PC-9 (cell line): ENCODE measurements around the gene SCEL. TPM values are rescaled to one million over a fixed set of nuclear protein-coding genes. Genes with fewer than 3 reads are reported as not detected.
A peak's percentile ranks its signal among the peaks of the same experiment; 100 is the strongest.

Experiments
- BruUV-seq: library from RNA; stranded (reverse); fragments of 400-500 nt; replicated peaks from 2 replicates; lab custom pipeline; 2021; lab: Mats Ljungman, UMichigan
- CTCF ChIA-PET: fragments of 300-600 bp; sonication (Branson Sonifier 250); formaldehyde crosslinking; loops from one replicate; lab custom pipeline; 2022; ENCODE audit warnings: antibody characterized with exemption; lab: Charles Lee
- POLR2A ChIA-PET: fragments of 300-600 bp; sonication (Branson Sonifier 250); formaldehyde crosslinking; loops from one replicate; lab custom pipeline; 2022; ENCODE audit warnings: antibody characterized with exemption; ENCODE audit not compliant: unreplicated experiment; lab: Charles Lee
- DNase-seq, 2 experiments: peaks; one replicate each; pipeline versions ENCODE4 v3.0.0 to v3.0.0-alpha.2; 2015 to 2022; ENCODE audit warnings: mixed read lengths in 1 of 2
- H2AFZ ChIP-seq: fragments of 200-600 bp; sonication (generic); 2 replicates; pipeline ENCODE4 v1.8.1; 2017; ENCODE audit warnings: antibody characterized with exemption
- H3F3A ChIP-seq: fragments of 200-600 bp; sonication (generic); 2 replicates; pipeline ENCODE4 v1.8.1; 2017; ENCODE audit warnings: antibody characterized with exemption, mild to moderate bottlenecking, low read depth; ENCODE audit not compliant: insufficient read depth
- H3K27ac ChIP-seq: fragments of 200-600 bp; sonication (generic); 2 replicates; pipeline ENCODE4 v1.6.1; 2016; ENCODE audit warnings: mixed run types
- H3K27me3 ChIP-seq: fragments of 200-600 bp; sonication (generic); 2 replicates; pipeline ENCODE4 v1.6.1; 2016; ENCODE audit warnings: low read depth, mixed run types; ENCODE audit not compliant: insufficient read depth
- H3K36me3 ChIP-seq: fragments of 200-600 bp; sonication (generic); 2 replicates; pipeline ENCODE4 v1.6.1; 2016; ENCODE audit warnings: low read depth, mixed run types
- H3K4me1 ChIP-seq: fragments of 200-600 bp; sonication (generic); replicated peaks from 2 replicates; pipeline ENCODE4 v1.6.1; 2016; ENCODE audit warnings: mixed run types; ENCODE audit not compliant: insufficient read depth
- H3K4me2 ChIP-seq: fragments of 200-600 bp; sonication (generic); 2 replicates; pipeline ENCODE4 v1.6.1; 2017; ENCODE audit warnings: mixed run types
- H3K4me3 ChIP-seq: fragments of 200-600 bp; sonication (generic); 2 replicates; pipeline ENCODE4 v1.6.1; 2016; ENCODE audit warnings: mixed run types
- H3K79me2 ChIP-seq: fragments of 200-600 bp; sonication (generic); 2 replicates; pipeline ENCODE4 v1.6.1; 2017; ENCODE audit warnings: low read depth, mixed run types
- H3K9me2 ChIP-seq: fragments of 200-600 bp; sonication (generic); 2 replicates; pipeline ENCODE4 v1.8.1; 2017; ENCODE audit warnings: mild to moderate bottlenecking; ENCODE audit not compliant: insufficient read depth
- H3K9me3 ChIP-seq: fragments of 200-600 bp; sonication (generic); 2 replicates; pipeline ENCODE4 v1.8.1; 2016; ENCODE audit warnings: low read depth; ENCODE audit not compliant: insufficient read depth
- H4K20me1 ChIP-seq: fragments of 200-600 bp; sonication (generic); 2 replicates; pipeline ENCODE4 v1.8.1; 2017; ENCODE audit not compliant: insufficient read depth
- EZH2 ChIP-seq: fragments of 200-600 bp; sonication (generic); IDR thresholded peaks from 2 replicates; pipeline ENCODE4 v1.8.0; 2017; ENCODE audit warnings: antibody characterized with exemption, low read depth
- intact Hi-C: fragments of 100-400 bp; cut with micrococcal nuclease; formaldehyde crosslinking; loops from one replicate; pipeline ENCODE4 v1.10.0; 2022; ENCODE audit not compliant: unreplicated experiment
- total RNA-seq: library from RNA; stranded (reverse); gene quantifications from 2 replicates; pipeline ENCODE4 v1.2.3, GENCODE V29; 2021
- TF ChIP-seq, protein P1 (sequence below): fragments of 200-600 bp; sonication (generic); conservative IDR thresholded peaks from 2 replicates; pipeline ENCODE4 v1.6.1; 2017; ENCODE audit warnings: mixed run types, antibody characterized with exemption, mild to moderate bottlenecking, moderate library complexity

The SCEL gene
- total RNA-seq, 1 experiment from 2014 or later, result 32.5 TPM

- peaks cover 52% of the 10 kb centered on the region for H3F3A ChIP-seq
- no peak for DNase-seq
- no peaks in the 10 kb centered on the region for H4K20me1 ChIP-seq
- 0 out of 2 replicates have a peak, but pooled peaks cover 1% of the 10 kb centered on the region for H3K9me3 ChIP-seq
- ChIA-PET CTCF (no interaction called here), POLR2A (no interaction called here)
- no peak overlapping the region for H3K27ac ChIP-seq
- H3K27me3 ChIP-seq, result no peaks in the 10 kb centered on the region
- TF ChIP-seq, protein P1, sequence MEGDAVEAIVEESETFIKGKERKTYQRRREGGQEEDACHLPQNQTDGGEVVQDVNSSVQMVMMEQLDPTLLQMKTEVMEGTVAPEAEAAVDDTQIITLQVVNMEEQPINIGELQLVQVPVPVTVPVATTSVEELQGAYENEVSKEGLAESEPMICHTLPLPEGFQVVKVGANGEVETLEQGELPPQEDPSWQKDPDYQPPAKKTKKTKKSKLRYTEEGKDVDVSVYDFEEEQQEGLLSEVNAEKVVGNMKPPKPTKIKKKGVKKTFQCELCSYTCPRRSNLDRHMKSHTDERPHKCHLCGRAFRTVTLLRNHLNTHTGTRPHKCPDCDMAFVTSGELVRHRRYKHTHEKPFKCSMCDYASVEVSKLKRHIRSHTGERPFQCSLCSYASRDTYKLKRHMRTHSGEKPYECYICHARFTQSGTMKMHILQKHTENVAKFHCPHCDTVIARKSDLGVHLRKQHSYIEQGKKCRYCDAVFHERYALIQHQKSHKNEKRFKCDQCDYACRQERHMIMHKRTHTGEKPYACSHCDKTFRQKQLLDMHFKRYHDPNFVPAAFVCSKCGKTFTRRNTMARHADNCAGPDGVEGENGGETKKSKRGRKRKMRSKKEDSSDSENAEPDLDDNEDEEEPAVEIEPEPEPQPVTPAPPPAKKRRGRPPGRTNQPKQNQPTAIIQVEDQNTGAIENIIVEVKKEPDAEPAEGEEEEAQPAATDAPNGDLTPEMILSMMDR, result no peak
- TF ChIP-seq EZH2, result no peak
- no peak overlapping the region for H3K4me2 ChIP-seq
- no TSS peak for BruUV-seq
- no peaks in the 10 kb centered on the region for H3K36me3 ChIP-seq
- no peak overlapping the region for H2AFZ ChIP-seq
- no peak overlapping the region for H3K4me3 ChIP-seq
- H3K9me2 ChIP-seq, result no peaks in the 10 kb centered on the region
- no peaks in the 10 kb centered on the region for H3K79me2 ChIP-seq
- intact Hi-C loops, result loop anchor here (5.0 kb wide), 1 partner anchor 193 kb away; the partner anchor contains the start of gene MYCBP2
- H3K4me1 ChIP-seq, result peaks cover 71% of the 10 kb centered on the region
Measured at GRCh38 chr13:77519808-77520207, 15.7 kb upstream of the SCEL start.

DNA sequence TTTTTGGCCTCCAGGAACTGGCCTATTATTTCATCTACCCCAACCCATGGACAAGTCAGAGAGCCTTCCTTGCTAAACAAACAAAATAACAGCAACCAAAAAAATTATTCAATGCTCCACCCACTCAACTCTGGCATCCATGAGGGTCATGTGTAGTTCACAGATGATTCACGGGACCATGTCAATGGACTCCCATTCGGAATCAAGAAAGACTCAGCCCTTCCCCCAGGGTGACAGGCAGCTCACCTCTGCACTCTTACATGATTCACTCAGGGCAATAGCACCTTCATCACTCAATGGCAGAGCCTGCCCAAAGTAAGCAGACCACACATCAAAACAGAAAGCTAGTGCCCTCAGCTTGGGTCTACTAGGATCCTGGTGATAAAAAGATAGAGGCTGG lies 14.3 kb upstream of the SCEL start:
- no TSS peak for BruUV-seq
- CTCF ChIA-PET, result interaction anchor here (0.6 to 1.6 kb wide), 3 partner anchors 17 to 44 kb away, joined by 4 to 6 read pairs (median 6); no protein-coding TSS in a partner anchor
- Histone ChIP-seq H3K4me1 (peaks cover 65% of the 10 kb centered on the region), H2AFZ (no peak overlapping the region), H3K27ac (peak overlapping the region; percentile 97), H3K79me2 (no peaks in the 10 kb centered on the region), H3K27me3 (no peaks in the 10 kb centered on the region), H3K4me3 (peak overlapping the region; percentile 35; the same call in 1 of the 2 replicates), H4K20me1 (no peaks in the 10 kb centered on the region), H3K9me2 (no peaks in the 10 kb centered on the region), H3K9me3 (0 out of 2 replicates have a peak, but pooled peaks cover 4% of the 10 kb centered on the region), H3F3A (peaks cover 46% of the 10 kb centered on the region), H3K36me3 (no peaks in the 10 kb centered on the region), H3K4me2 (peak overlapping the region; percentile 80)
- peak; percentile 69 to 98 for DNase-seq
- intact Hi-C loops, result loop anchor here (5.0 kb wide), 1 partner anchor 194 kb away; the partner anchor contains the start of gene MYCBP2
- no peak for TF ChIP-seq EZH2
- TF ChIP-seq, protein P1, result no peak
- POLR2A ChIA-PET, result interaction anchor here (0.6 to 1.7 kb wide), 2 partner anchors 16 to 1960 kb away, joined by 4 to 19 read pairs; no protein-coding TSS in a partner anchor

GRCh38 chr13:77521595-77522367 lies 13.7 kb upstream of the SCEL start:
- peak; percentile 86 to 98 for DNase-seq
- Histone ChIP-seq H3K27ac (peak overlapping the region; percentile 97), H3K9me2 (no peaks in the 10 kb centered on the region), H3F3A (peaks cover 42% of the 10 kb centered on the region), H3K4me2 (peak overlapping the region; percentile 80), H3K36me3 (no peaks in the 10 kb centered on the region), H3K79me2 (no peaks in the 10 kb centered on the region), H2AFZ (no peak overlapping the region), H4K20me1 (no peaks in the 10 kb centered on the region), H3K9me3 (0 out of 2 replicates have a peak, but pooled peaks cover 4% of the 10 kb centered on the region), H3K27me3 (no peaks in the 10 kb centered on the region), H3K4me1 (peaks cover 59% of the 10 kb centered on the region), H3K4me3 (peak overlapping the region; percentile 35; the same call in 1 of the 2 replicates)
- intact Hi-C loops, result loop anchor here (1.0 to 5.0 kb wide), 6 partner anchors 13 to 1817 kb away; partner anchors contain the start of genes MYCBP2 and SCEL
- ChIA-PET CTCF (interaction anchor here (0.6 to 1.6 kb wide), 4 partner anchors 12 to 43 kb away, joined by 4 to 6 read pairs (median 5); no protein-coding TSS in a partner anchor), POLR2A (interaction anchor here (0.6 to 1.7 kb wide), 2 partner anchors 15 to 1960 kb away, joined by 4 to 19 read pairs; no protein-coding TSS in a partner anchor)
- no TSS peak for BruUV-seq
- TF ChIP-seq EZH2, result no peak
- TF ChIP-seq, protein P1, result peak; percentile 22; the same call in 1 of the 2 replicates
